ENCODE measurements around the gene NKX3-2. TPM values are rescaled to one million over a fixed set of nuclear protein-coding genes. Genes with fewer than 3 reads are reported as not detected.

The NKX3-2 gene
- total and polyA plus RNA-seq, 12 donors: 0.06 to 0.50 (median 0.24) TPM; not detected in 5

- no peak overlapping the region for H3K27ac ChIP-seq
- 8 to 12% (median 11%) methylated on average over 32 to 35 of the region's 35 CpGs for WGBS, 4 donors
- H3K27me3 ChIP-seq: peaks cover 67% of the 10 kb centered on the region
Measured at GRCh38 chr4:13548059-13548983, 4.0 kb upstream of the NKX3-2 start.

DNA sequence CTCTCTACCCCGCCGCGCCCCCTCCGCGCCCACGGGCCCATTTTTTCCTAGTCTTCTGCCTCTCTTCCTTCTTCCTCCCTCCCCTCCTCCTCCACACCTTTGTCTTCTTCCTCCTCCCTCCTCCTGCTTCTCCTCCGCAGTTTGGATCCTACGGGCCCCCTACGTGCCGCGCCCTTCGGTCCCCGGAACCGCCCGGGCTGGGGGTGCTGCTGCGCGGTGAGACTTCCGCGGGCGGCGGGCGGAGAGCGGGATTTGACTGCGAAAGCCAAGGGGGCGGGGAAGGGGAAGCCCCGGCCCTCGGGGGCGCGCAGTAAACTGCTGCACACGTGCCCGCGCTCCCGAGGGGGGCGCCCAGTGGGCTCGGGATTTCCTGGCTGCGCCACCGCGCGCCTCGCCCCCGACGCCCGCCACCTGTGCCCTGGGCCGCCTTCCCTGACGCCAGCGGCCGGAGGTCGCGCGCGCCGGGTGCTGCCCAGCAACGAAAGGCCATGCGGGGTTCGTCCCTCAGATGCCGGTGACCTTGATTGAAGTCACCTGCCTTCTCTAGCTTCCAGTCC, 3.3 kb upstream of the NKX3-2 start:
- peaks cover 0 to 38% of the 10 kb centered on the region in 2 donors for H3K4me1 ChIP-seq (replicated peaks in 1 of 2)
- peaks cover 74% of the 10 kb centered on the region for H3K27me3 ChIP-seq
- H3K9me3 ChIP-seq (replicated peaks in 1 of 3): no peaks in the 10 kb centered on the region
- intact Hi-C loops (cut with DNase I): loop anchor here (2.0 to 10.0 kb wide), 4 partner anchors 143 to 810 kb away; no protein-coding TSS in a partner anchor
- peak overlapping the region in 2 of 4 donors; percentile 9 to 40 for H3K4me3 ChIP-seq
- 1 to 3% (median 2%) methylated on average over 21 to 56 of the region's 56 CpGs for WGBS, 4 donors
- TF ChIP-seq CTCF (IDR thresholded peaks at IDR 0.05) (no peak), POLR2A (IDR thresholded peaks at IDR 0.05) (no peak)
- DNase-seq: no peak
- no peaks in the 10 kb centered on the region for H3K36me3 ChIP-seq (replicated peaks in 1 of 2)
- no peak overlapping the region for H3K27ac ChIP-seq

More at GRCh38 chr4:13548059-13548983, 4.0 kb upstream of the NKX3-2 start:
- Histone ChIP-seq H3K4me3 (peak overlapping the region in 1 of 4 donors; percentile 47), H3K9me3 (replicated peaks in 1 of 3) (no peaks in the 10 kb centered on the region), H3K36me3 (replicated peaks in 1 of 2) (no peaks in the 10 kb centered on the region), H3K4me1 (replicated peaks in 1 of 2) (peaks cover 0 to 38% of the 10 kb centered on the region in 2 donors)
- TF ChIP-seq CTCF (IDR thresholded peaks at IDR 0.05): no peak
- no peak for TF ChIP-seq POLR2A (IDR thresholded peaks at IDR 0.05)
- intact Hi-C loops (cut with DNase I): loop anchor here (2.0 to 10.0 kb wide), 4 partner anchors 144 to 811 kb away; no protein-coding TSS in a partner anchor
- no peak for DNase-seq

GRCh38 chr4:13546941-13547484, 2.7 kb upstream of the NKX3-2 start:
- Histone ChIP-seq H3K9me3 (replicated peaks in 1 of 3) (no peaks in the 10 kb centered on the region), H3K27me3 (peaks cover 80% of the 10 kb centered on the region), H3K27ac (no peak overlapping the region), H3K36me3 (replicated peaks in 1 of 2) (no peaks in the 10 kb centered on the region), H3K4me1 (replicated peaks in 1 of 2) (peaks cover 0 to 43% of the 10 kb centered on the region in 2 donors), H3K4me3 (peak overlapping the region in 1 of 4 donors; percentile 40)
- TF ChIP-seq POLR2A (IDR thresholded peaks at IDR 0.05) (no peak), CTCF (IDR thresholded peaks at IDR 0.05) (no peak)
- intact Hi-C loops (cut with DNase I): loop anchor here (5.0 to 10.0 kb wide), 3 partner anchors 142 to 810 kb away; no protein-coding TSS in a partner anchor
- 7 to 10% (median 8%) methylated on average over 9 to 54 of the region's 54 CpGs for WGBS, 4 donors
- no peak for DNase-seq
